ENCODE data around the gene PPARD.

PPARD gene

DNA sequence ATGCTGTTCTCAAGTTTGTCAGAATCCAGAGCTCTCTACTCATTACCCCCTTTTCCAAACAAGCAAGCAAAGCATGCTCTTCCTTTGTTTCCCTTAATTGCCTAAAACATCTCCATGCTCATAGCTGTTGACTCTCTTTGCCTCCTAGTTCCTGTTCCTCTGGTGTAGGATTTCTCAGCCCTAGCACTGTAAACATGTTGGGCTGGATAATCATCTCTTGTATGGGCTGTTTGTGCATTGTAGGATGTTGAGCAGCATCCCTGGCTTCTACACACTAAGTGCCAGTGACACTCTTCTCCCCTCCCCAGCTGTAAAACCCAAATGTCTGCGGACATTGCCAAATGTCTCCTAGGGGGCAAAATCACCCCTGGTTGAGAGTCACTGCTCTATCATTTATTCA, 14.0 kb downstream of the PPARD start:
- H3K36me3 ChIP-seq (replicated peaks; ENCODE audit: low read depth, low read length), result peaks cover 9% of the 10 kb centered on the region
- no peak overlapping the region for H3K4me3 ChIP-seq (ENCODE audit: low read length)
- no peak overlapping the region for H3K9ac ChIP-seq (ENCODE audit: low read length)
- H4K20me1 ChIP-seq (ENCODE audit: insufficient read depth, low read length), result no peaks in the 10 kb centered on the region
- no peaks in the 10 kb centered on the region for H3K4me1 ChIP-seq (ENCODE audit: low read length)
- no peak overlapping the region for H2AFZ ChIP-seq (ENCODE audit: low read depth, low read length)
- no peak overlapping the region for H3K27ac ChIP-seq (ENCODE audit: low read length)
- H3K9me3 ChIP-seq (ENCODE audit: insufficient read depth, low read length), result no peaks in the 10 kb centered on the region
- no peaks in the 10 kb centered on the region for H3K27me3 ChIP-seq (ENCODE audit: low read depth, low read length)
- no peak overlapping the region for H3K4me2 ChIP-seq (ENCODE audit: low read length)
- no peaks in the 10 kb centered on the region for H3K79me2 ChIP-seq (ENCODE audit: low read length)
- no peak for TF ChIP-seq EZH2phosphoT487 (IDR thresholded peaks at IDR 0.05; ENCODE audit: low read depth)
- TF ChIP-seq, protein P1, sequence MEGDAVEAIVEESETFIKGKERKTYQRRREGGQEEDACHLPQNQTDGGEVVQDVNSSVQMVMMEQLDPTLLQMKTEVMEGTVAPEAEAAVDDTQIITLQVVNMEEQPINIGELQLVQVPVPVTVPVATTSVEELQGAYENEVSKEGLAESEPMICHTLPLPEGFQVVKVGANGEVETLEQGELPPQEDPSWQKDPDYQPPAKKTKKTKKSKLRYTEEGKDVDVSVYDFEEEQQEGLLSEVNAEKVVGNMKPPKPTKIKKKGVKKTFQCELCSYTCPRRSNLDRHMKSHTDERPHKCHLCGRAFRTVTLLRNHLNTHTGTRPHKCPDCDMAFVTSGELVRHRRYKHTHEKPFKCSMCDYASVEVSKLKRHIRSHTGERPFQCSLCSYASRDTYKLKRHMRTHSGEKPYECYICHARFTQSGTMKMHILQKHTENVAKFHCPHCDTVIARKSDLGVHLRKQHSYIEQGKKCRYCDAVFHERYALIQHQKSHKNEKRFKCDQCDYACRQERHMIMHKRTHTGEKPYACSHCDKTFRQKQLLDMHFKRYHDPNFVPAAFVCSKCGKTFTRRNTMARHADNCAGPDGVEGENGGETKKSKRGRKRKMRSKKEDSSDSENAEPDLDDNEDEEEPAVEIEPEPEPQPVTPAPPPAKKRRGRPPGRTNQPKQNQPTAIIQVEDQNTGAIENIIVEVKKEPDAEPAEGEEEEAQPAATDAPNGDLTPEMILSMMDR (IDR thresholded peaks at IDR 0.05; ENCODE audit: low read depth, low read length), result no peak

DNA sequence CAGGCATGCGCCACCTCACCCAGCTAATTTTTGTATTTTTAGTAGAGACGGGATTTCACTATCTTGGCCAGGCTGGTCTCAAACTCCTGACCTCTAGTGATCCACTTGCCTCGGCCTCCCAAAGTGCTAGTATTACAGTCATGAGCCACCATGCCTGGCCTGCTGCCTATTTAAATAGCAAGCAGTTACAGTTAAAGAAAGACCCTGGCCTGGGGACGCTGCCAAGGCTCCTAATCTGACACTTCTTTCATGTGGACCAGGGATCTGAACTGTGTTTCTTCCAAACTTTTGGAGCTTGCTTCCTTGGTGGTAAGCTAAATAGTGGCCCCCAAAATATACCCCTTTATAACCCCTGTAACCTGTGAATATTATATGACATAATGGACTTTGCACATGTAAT, 15.3 kb downstream of the PPARD start:
- Histone ChIP-seq H3K4me1 (ENCODE audit: low read length) (no peaks in the 10 kb centered on the region), H2AFZ (ENCODE audit: low read depth, low read length) (no peak overlapping the region), H3K4me2 (ENCODE audit: low read length) (no peak overlapping the region), H3K9ac (ENCODE audit: low read length) (no peak overlapping the region), H3K27ac (ENCODE audit: low read length) (no peak overlapping the region), H3K9me3 (ENCODE audit: insufficient read depth, low read length) (no peaks in the 10 kb centered on the region), H3K36me3 (replicated peaks; ENCODE audit: low read depth, low read length) (peaks cover 7% of the 10 kb centered on the region), H3K4me3 (ENCODE audit: low read length) (no peak overlapping the region), H3K79me2 (ENCODE audit: low read length) (no peaks in the 10 kb centered on the region), H3K27me3 (ENCODE audit: low read depth, low read length) (no peaks in the 10 kb centered on the region), H4K20me1 (ENCODE audit: insufficient read depth, low read length) (no peaks in the 10 kb centered on the region)
- TF ChIP-seq, protein P1 (IDR thresholded peaks at IDR 0.05; ENCODE audit: low read depth, low read length), result no peak
- TF ChIP-seq EZH2phosphoT487 (IDR thresholded peaks at IDR 0.05; ENCODE audit: low read depth), result no peak

DNA sequence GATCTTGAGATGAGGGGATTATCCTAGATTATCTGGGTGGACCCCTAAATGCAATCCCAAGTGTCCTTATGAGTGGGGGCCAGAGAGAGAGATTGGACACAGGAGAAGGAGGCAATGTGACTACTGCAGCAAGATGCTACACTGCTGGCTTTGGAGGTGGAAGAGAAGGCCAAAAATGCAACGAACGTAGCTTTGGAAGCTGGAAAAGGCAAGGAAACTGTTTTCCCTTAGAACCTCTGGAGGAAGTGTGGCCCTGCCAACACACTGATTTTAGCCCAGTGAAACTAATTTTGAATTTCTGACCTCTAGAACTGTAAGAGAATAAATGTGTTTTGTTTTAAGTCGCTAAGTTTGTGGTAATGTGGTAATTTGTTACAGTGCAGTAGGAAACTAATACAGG, 15.7 kb downstream of the PPARD start:
- Histone ChIP-seq H3K79me2 (ENCODE audit: low read length) (no peaks in the 10 kb centered on the region), H3K9ac (ENCODE audit: low read length) (no peak overlapping the region), H3K4me3 (ENCODE audit: low read length) (no peak overlapping the region), H3K9me3 (ENCODE audit: insufficient read depth, low read length) (no peaks in the 10 kb centered on the region), H3K36me3 (replicated peaks; ENCODE audit: low read depth, low read length) (peaks cover 4% of the 10 kb centered on the region), H3K27me3 (ENCODE audit: low read depth, low read length) (no peaks in the 10 kb centered on the region), H3K4me2 (ENCODE audit: low read length) (no peak overlapping the region), H3K27ac (ENCODE audit: low read length) (no peak overlapping the region), H3K4me1 (ENCODE audit: low read length) (no peaks in the 10 kb centered on the region), H4K20me1 (ENCODE audit: insufficient read depth, low read length) (no peaks in the 10 kb centered on the region), H2AFZ (ENCODE audit: low read depth, low read length) (no peak overlapping the region)
- no peak for TF ChIP-seq EZH2phosphoT487 (IDR thresholded peaks at IDR 0.05; ENCODE audit: low read depth)
- TF ChIP-seq, protein P1 (IDR thresholded peaks at IDR 0.05; ENCODE audit: low read depth, low read length), result no peak

DNA sequence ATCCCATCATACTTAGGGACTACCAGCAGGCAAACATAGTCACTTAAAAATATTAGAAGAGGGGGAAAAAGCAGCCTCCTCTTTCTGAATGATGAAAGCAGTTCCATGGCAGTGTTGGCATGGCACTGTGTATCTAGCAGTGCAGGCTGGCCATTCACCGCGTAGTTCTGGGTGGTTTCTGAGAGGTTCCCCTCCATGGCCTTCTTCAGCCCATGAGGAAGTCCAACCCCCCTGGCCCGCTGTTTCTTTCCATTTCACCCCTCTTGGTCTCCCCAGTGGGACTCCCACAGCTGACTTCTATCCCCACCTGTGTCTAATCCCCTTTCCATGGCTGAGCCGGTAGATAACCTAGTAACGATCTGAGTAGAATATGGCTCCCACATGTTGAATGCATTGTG, 17.0 kb downstream of the PPARD start:
- no peaks in the 10 kb centered on the region for H3K27me3 ChIP-seq (ENCODE audit: low read depth, low read length)
- H3K9me3 ChIP-seq (ENCODE audit: insufficient read depth, low read length), result no peaks in the 10 kb centered on the region
- TF ChIP-seq EZH2phosphoT487 (IDR thresholded peaks at IDR 0.05; ENCODE audit: low read depth), result no peak
- TF ChIP-seq, protein P1 (IDR thresholded peaks at IDR 0.05; ENCODE audit: low read depth, low read length), result no peak
- H3K4me1 ChIP-seq (ENCODE audit: low read length), result no peaks in the 10 kb centered on the region
- no peak overlapping the region for H3K4me2 ChIP-seq (ENCODE audit: low read length)
- H3K79me2 ChIP-seq (ENCODE audit: low read length), result no peaks in the 10 kb centered on the region
- no peak overlapping the region for H3K27ac ChIP-seq (ENCODE audit: low read length)
- no peaks in the 10 kb centered on the region for H4K20me1 ChIP-seq (ENCODE audit: insufficient read depth, low read length)
- no peak overlapping the region for H2AFZ ChIP-seq (ENCODE audit: low read depth, low read length)
- H3K9ac ChIP-seq (ENCODE audit: low read length), result no peak overlapping the region
- no peaks in the 10 kb centered on the region for H3K36me3 ChIP-seq (replicated peaks; ENCODE audit: low read depth, low read length)
- no peak overlapping the region for H3K4me3 ChIP-seq (ENCODE audit: low read length)
